ENCODE results near the gene ALAS2. TPM values are rescaled to one million over a fixed set of nuclear protein-coding genes. Genes with fewer than 3 reads are reported as not detected.
"Not testable (repeated sequence)": the region's sequence is repeated elsewhere in the genome, so short reads cannot be mapped to it uniquely, and the experiment has no call there.

ALAS2 gene, protein sequence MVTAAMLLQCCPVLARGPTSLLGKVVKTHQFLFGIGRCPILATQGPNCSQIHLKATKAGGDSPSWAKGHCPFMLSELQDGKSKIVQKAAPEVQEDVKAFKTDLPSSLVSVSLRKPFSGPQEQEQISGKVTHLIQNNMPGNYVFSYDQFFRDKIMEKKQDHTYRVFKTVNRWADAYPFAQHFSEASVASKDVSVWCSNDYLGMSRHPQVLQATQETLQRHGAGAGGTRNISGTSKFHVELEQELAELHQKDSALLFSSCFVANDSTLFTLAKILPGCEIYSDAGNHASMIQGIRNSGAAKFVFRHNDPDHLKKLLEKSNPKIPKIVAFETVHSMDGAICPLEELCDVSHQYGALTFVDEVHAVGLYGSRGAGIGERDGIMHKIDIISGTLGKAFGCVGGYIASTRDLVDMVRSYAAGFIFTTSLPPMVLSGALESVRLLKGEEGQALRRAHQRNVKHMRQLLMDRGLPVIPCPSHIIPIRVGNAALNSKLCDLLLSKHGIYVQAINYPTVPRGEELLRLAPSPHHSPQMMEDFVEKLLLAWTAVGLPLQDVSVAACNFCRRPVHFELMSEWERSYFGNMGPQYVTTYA
- total RNA-seq (0.79 TPM), polyA plus RNA-seq (ENCODE audit: insufficient read depth, low read depth, low replicate concordance) (not detected)
- long read RNA-seq, donor 1, partial matches to known transcripts = 0 of 1 reads
- long read RNA-seq, donor 1, other reads (novel, unspliced or antisense) = 0 of 1 reads
- long read RNA-seq, donor 2, partial matches to known transcripts = 0 of 2 reads
- long read RNA-seq, donor 2, other reads (novel, unspliced or antisense) = 0 of 2 reads
- long read RNA-seq, donor 3, partial matches to known transcripts = 0 of 5 reads
- long read RNA-seq, donor 3, other reads (novel, unspliced or antisense) = 0 of 5 reads
- long read RNA-seq, donor 4, partial matches to known transcripts = 0 of 3 reads
- long read RNA-seq, donor 4, other reads (novel, unspliced or antisense) = 0 of 3 reads
- long read RNA-seq, donor 5 = 0 reads
- long read RNA-seq, donor 6 = 0 reads
- long read RNA-seq, donor 7 = 0 reads
- long read RNA-seq, donor 8, partial matches to known transcripts = 0 of 4 reads
- long read RNA-seq, donor 8, other reads (novel, unspliced or antisense) = 0 of 4 reads
- long read RNA-seq, donor 9, partial matches to known transcripts = 0 of 1 reads
- long read RNA-seq, donor 9, other reads (novel, unspliced or antisense) = 0 of 1 reads
- long read RNA-seq, donor 10 = 0 reads

- H3K36me3 ChIP-seq (ENCODE audit: control insufficient read depth in 2 of 3, insufficient read depth in 3 of 3, low read length in 3 of 3) = no peaks in the 10 kb centered on the region
- no peak within 1 kb of the TSS for H3K4me3 ChIP-seq (ENCODE audit: low read length in 3 of 3)
- H3K4me1 ChIP-seq (ENCODE audit: control insufficient read depth in 2 of 3, insufficient read depth in 2 of 3, low read depth in 1 of 3, low read length in 3 of 3) = no peaks in the 10 kb centered on the region
- no peak within 1 kb of the TSS for H3K27ac ChIP-seq (ENCODE audit: low read depth in 2 of 2, low read length in 2 of 2)
- TF ChIP-seq CTCF (IDR thresholded peaks at IDR 0.05; ENCODE audit: borderline replicate concordance, extremely low read depth, insufficient read depth) = no peak
- no peak for FAIRE-seq
- DNase-seq = no peak
- no peaks in the 10 kb centered on the region for H3K27me3 ChIP-seq (ENCODE audit: control insufficient read depth, insufficient read depth, low read length)
- H3K9ac ChIP-seq (ENCODE audit: low read length in 3 of 3) = no peak within 1 kb of the TSS
- intact Hi-C loops (cut with DNase I) = no loop called here
- no peaks in the 10 kb centered on the region for H3K9me3 ChIP-seq (ENCODE audit: control insufficient read depth in 2 of 3, insufficient read depth in 1 of 3, low read length in 3 of 3)
Observed at GRCh38 chrX:55030271-55031205, at the start of gene ALAS2. Gene ALAS2 (minus strand): TSS chrX:55030977. CDS start chrX:55026000, 4,977 bp downstream.

DNA sequence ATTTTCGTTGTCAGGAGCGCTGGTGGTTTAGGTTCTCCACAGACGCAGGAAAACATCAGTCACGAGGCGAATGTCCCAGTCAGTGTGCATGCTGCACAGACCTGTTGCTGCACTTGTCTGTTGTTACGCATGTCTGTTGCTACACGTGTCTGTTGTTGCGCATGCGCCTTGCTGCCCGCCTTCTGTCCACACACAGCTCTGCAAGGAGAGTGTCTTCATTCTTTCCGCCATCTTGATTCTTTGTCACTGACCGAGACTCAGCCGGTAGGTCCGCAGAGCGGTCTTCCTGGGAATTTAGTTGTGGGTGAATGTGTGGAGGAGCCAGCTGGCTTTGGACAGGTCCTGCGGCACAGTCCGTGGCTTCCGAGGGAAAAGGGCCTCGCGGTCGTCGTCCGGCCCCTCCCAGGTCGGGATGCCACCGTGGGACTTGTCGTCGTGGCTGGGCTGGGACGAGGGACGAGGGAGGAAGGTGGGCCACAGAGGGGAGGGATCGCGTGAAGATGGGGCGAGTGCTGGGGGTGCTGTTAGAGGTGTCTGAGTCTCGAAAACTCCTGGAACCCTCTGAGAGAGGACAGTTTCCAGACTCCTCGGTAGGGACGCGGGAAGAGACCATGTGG lies 44.2 kb upstream of the ALAS2 start, which contains the start of gene PAGE2B:
Gene PAGE2B, plus strand, starts transcription at position 180 of the 617 bp plus-strand sequence. CDS start 1,012 bp downstream, outside the sequence.
- Histone ChIP-seq H3K9me3 (ENCODE audit: control insufficient read depth in 2 of 3, insufficient read depth in 1 of 3, low read length in 3 of 3) (no peaks in the 10 kb centered on the region), H3K4me1 (ENCODE audit: control insufficient read depth in 2 of 3, insufficient read depth in 2 of 3, low read depth in 1 of 3, low read length in 3 of 3) (no peaks in the 10 kb centered on the region), H3K36me3 (ENCODE audit: control insufficient read depth in 2 of 3, insufficient read depth in 3 of 3, low read length in 3 of 3) (no peaks in the 10 kb centered on the region), H3K9ac (ENCODE audit: low read length in 3 of 3) (no peak within 1 kb of the TSS), H3K27me3 (ENCODE audit: control insufficient read depth, insufficient read depth, low read length) (no peaks in the 10 kb centered on the region), H3K4me3 (ENCODE audit: low read length in 3 of 3) (no peak within 1 kb of the TSS), H3K27ac (ENCODE audit: low read depth in 2 of 2, low read length in 2 of 2) (no peak within 1 kb of the TSS)
- no peak for TF ChIP-seq CTCF (IDR thresholded peaks at IDR 0.05; ENCODE audit: borderline replicate concordance, extremely low read depth, insufficient read depth)
- intact Hi-C loops (cut with DNase I) = no loop called here
- no peak for DNase-seq
- FAIRE-seq = no peak

- no peaks in the 10 kb centered on the region for H3K36me3 ChIP-seq (ENCODE audit: control insufficient read depth in 2 of 3, insufficient read depth in 3 of 3, low read length in 3 of 3)
- no peaks in the 10 kb centered on the region for H3K4me1 ChIP-seq (ENCODE audit: control insufficient read depth in 2 of 3, insufficient read depth in 2 of 3, low read depth in 1 of 3, low read length in 3 of 3)
- H3K4me3 ChIP-seq (ENCODE audit: low read length in 3 of 3) = no peak overlapping the region
- no peaks in the 10 kb centered on the region for H3K27me3 ChIP-seq (ENCODE audit: control insufficient read depth, insufficient read depth, low read length)
- intact Hi-C loops (cut with DNase I) = no loop called here
- FAIRE-seq (no peak), DNase-seq (no peak)
- no peak for TF ChIP-seq CTCF (IDR thresholded peaks at IDR 0.05; ENCODE audit: borderline replicate concordance, extremely low read depth, insufficient read depth)
- H3K9ac ChIP-seq (ENCODE audit: low read length in 3 of 3) = no peak overlapping the region
- no peak overlapping the region for H3K27ac ChIP-seq (ENCODE audit: low read depth in 2 of 2, low read length in 2 of 2)
- no peaks in the 10 kb centered on the region for H3K9me3 ChIP-seq (ENCODE audit: control insufficient read depth in 2 of 3, insufficient read depth in 1 of 3, low read length in 3 of 3)
Observed at GRCh38 chrX:55072286-55072685, 41.5 kb upstream of the ALAS2 start.

GRCh38 chrX:55067180-55067579 lies 36.4 kb upstream of the ALAS2 start:
- H3K27me3 ChIP-seq (ENCODE audit: control insufficient read depth, insufficient read depth, low read length); H3K4me3 ChIP-seq (ENCODE audit: low read length in 3 of 3); DNase-seq; H3K36me3 ChIP-seq (ENCODE audit: control insufficient read depth in 2 of 3, insufficient read depth in 3 of 3, low read length in 3 of 3); intact Hi-C loops (cut with DNase I); H3K9me3 ChIP-seq (ENCODE audit: control insufficient read depth in 2 of 3, insufficient read depth in 1 of 3, low read length in 3 of 3); H3K27ac ChIP-seq (ENCODE audit: low read depth in 2 of 2, low read length in 2 of 2); H3K4me1 ChIP-seq (ENCODE audit: control insufficient read depth in 2 of 3, insufficient read depth in 2 of 3, low read depth in 1 of 3, low read length in 3 of 3); H3K9ac ChIP-seq (ENCODE audit: low read length in 3 of 3); FAIRE-seq: not testable (repeated sequence)
